SKM-1 treated with dmso at 0.1 percent for 144 hours (cell line): ENCODE results near the gene INPP1.

ENCODE experiments used
- DNase-seq: peaks from one replicate; lab custom pipeline; 2025; ENCODE audit not compliant: unreplicated experiment; lab: John Stamatoyannopoulos, UW

The INPP1 gene

GRCh38 chr2:190407246-190407661 lies 63.9 kb downstream of the INPP1 start:
- DNase-seq: no peak

- no peak for DNase-seq
These were observed 64.5 kb downstream of the INPP1 start, which contains the start of gene MFSD6 for GRCh38 chr2:190407662-190408537. TSS of gene MFSD6 (plus strand) at chr2:190408355. CDS start at chr2:190436030, 27,675 bp downstream.

GRCh38 chr2:190408538-190409271 lies 65.3 kb downstream of the INPP1 start:
- no peak for DNase-seq

GRCh38 chr2:190409616-190410015 lies 66.2 kb downstream of the INPP1 start:
- DNase-seq: no peak

- peak; percentile 75 for DNase-seq
These were observed 66.8 kb downstream of the INPP1 start for GRCh38 chr2:190410166-190410565.

GRCh38 chr2:190412966-190413365 lies 69.6 kb downstream of the INPP1 start:
- DNase-seq: no peak

GRCh38 chr2:190413421-190413820 lies 70.0 kb downstream of the INPP1 start:
- peak; percentile 23 for DNase-seq

- DNase-seq: no peak
These were observed 71.9 kb downstream of the INPP1 start for GRCh38 chr2:190415251-190415650.

- DNase-seq: no peak
These were observed 72.7 kb downstream of the INPP1 start for GRCh38 chr2:190415794-190416775.

GRCh38 chr2:190417045-190417842 lies 73.9 kb downstream of the INPP1 start:
- no peak for DNase-seq

GRCh38 chr2:190418727-190419126 lies 75.3 kb downstream of the INPP1 start:
- DNase-seq: peak; percentile 23

- no peak for DNase-seq
These were observed 77.4 kb downstream of the INPP1 start for GRCh38 chr2:190420801-190421200.
